ENCODE measurements around the gene DPYD.

Gene DPYD

GRCh38 chr1:97920832-97921571 lies at the start of gene DPYD:
Gene DPYD, minus strand, starts transcription at chr1:97921034. Its CDS starts 112 bp downstream, at chr1:97920922.
- peak within 1 kb of the TSS; percentile 90 for H3K4me3 ChIP-seq (ENCODE audit: control insufficient read depth, low read depth, low read length)
- no peak for TF ChIP-seq CTCF (conservative IDR thresholded peaks at IDR 0.05; ENCODE audit: control insufficient read depth, insufficient read depth, low read depth, low read length)
- DNase-seq (ENCODE audit: low read depth): peak; percentile 79

GRCh38 chr1:97960470-97960869 lies 39.6 kb upstream of the DPYD start:
- DNase-seq (ENCODE audit: low read depth): peak; percentile 3
- no peak for TF ChIP-seq CTCF (conservative IDR thresholded peaks at IDR 0.05; ENCODE audit: control insufficient read depth, insufficient read depth, low read depth, low read length)
- H3K4me3 ChIP-seq (ENCODE audit: control insufficient read depth, low read depth, low read length): no peak overlapping the region

- no peak for TF ChIP-seq CTCF (conservative IDR thresholded peaks at IDR 0.05; ENCODE audit: control insufficient read depth, insufficient read depth, low read depth, low read length)
- DNase-seq (ENCODE audit: low read depth): no peak
- H3K4me3 ChIP-seq (ENCODE audit: control insufficient read depth, low read depth, low read length): no peak overlapping the region
Measured at GRCh38 chr1:97947695-97948094, 26.9 kb upstream of the DPYD start.

GRCh38 chr1:97943354-97943753 lies 22.5 kb upstream of the DPYD start:
- no peak for TF ChIP-seq CTCF (conservative IDR thresholded peaks at IDR 0.05; ENCODE audit: control insufficient read depth, insufficient read depth, low read depth, low read length)
- peak; percentile 83 for DNase-seq (ENCODE audit: low read depth)
- no peak overlapping the region for H3K4me3 ChIP-seq (ENCODE audit: control insufficient read depth, low read depth, low read length)

GRCh38 chr1:97942161-97943123 lies 21.6 kb upstream of the DPYD start:
- no peak overlapping the region for H3K4me3 ChIP-seq (ENCODE audit: control insufficient read depth, low read depth, low read length)
- no peak for TF ChIP-seq CTCF (conservative IDR thresholded peaks at IDR 0.05; ENCODE audit: control insufficient read depth, insufficient read depth, low read depth, low read length)
- DNase-seq (ENCODE audit: low read depth): no peak

GRCh38 chr1:97938285-97938642 lies 17.4 kb upstream of the DPYD start:
- no peak overlapping the region for H3K4me3 ChIP-seq (ENCODE audit: control insufficient read depth, low read depth, low read length)
- no peak for DNase-seq (ENCODE audit: low read depth)
- no peak for TF ChIP-seq CTCF (conservative IDR thresholded peaks at IDR 0.05; ENCODE audit: control insufficient read depth, insufficient read depth, low read depth, low read length)

Data from fibroblast of mammary gland (primary cell).